ENCODE measurements around the gene GMEB2. TPM values are rescaled to one million over a fixed set of nuclear protein-coding genes. Genes with fewer than 3 reads are reported as not detected.

GMEB2 gene
- total RNA-seq, 2 donors from 2014 or later: 11.5 to 12.3 TPM

DNA sequence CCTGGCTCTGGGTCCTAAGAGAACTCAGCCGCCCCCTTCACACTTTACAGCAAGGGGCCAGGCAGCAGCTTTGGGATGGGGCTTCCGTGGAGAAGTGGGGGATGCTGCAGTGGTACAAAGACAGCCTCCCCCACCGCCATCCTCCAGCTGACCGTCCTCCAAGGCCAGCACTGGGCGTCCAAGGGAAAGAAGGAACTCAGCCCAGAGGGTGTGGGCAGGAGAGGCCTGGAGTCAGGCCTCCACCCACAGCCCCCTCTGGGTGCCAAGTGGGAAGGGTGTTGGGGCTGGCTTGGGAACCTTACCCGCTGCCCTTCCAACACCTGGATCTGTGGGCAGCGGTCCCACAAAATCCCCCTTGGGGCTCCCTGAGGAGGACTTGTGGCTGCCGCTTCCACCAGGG is 13.2 kb upstream of the GMEB2 start:
- Mint-ChIP-seq H3K9me3 (no peaks in the 10 kb centered on the region), H3K4me3 (no peak overlapping the region), H3K36me3 (ENCODE audit: low read depth) (no peaks in the 10 kb centered on the region), H3K4me1 (no peaks in the 10 kb centered on the region), H3K27me3 (ENCODE audit: insufficient read depth) (peaks cover 27% of the 10 kb centered on the region), H3K27ac (no peak overlapping the region)
- 82 to 96% methylated on average over 2 to 8 of the region's 8 CpGs for WGBS, 2 experiments (ENCODE audit: insufficient coverage in 1 of 2, insufficient read length in 1 of 2)
- H3K4me3 ChIP-seq (ENCODE audit: low read length): no peak overlapping the region
- H3K27ac ChIP-seq (ENCODE audit: low read depth, low read length): no peak overlapping the region
- H3K9me3 ChIP-seq (ENCODE audit: control insufficient read depth, low read length): no peaks in the 10 kb centered on the region
- no peaks in the 10 kb centered on the region for H3K36me3 ChIP-seq (ENCODE audit: control insufficient read depth, insufficient read depth, low read length)
- TF ChIP-seq, protein P1, sequence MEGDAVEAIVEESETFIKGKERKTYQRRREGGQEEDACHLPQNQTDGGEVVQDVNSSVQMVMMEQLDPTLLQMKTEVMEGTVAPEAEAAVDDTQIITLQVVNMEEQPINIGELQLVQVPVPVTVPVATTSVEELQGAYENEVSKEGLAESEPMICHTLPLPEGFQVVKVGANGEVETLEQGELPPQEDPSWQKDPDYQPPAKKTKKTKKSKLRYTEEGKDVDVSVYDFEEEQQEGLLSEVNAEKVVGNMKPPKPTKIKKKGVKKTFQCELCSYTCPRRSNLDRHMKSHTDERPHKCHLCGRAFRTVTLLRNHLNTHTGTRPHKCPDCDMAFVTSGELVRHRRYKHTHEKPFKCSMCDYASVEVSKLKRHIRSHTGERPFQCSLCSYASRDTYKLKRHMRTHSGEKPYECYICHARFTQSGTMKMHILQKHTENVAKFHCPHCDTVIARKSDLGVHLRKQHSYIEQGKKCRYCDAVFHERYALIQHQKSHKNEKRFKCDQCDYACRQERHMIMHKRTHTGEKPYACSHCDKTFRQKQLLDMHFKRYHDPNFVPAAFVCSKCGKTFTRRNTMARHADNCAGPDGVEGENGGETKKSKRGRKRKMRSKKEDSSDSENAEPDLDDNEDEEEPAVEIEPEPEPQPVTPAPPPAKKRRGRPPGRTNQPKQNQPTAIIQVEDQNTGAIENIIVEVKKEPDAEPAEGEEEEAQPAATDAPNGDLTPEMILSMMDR (conservative IDR thresholded peaks at IDR 0.05): no peak
- H3K4me1 ChIP-seq (ENCODE audit: control insufficient read depth, insufficient read depth, low read length): no peaks in the 10 kb centered on the region
- H3K27me3 ChIP-seq (ENCODE audit: control insufficient read depth, insufficient read depth, low read length, poor library complexity, severe bottlenecking): no peaks in the 10 kb centered on the region
- no peak overlapping the region for H3K9ac ChIP-seq (ENCODE audit: extremely low read depth, low read length, poor library complexity, severe bottlenecking)
- no peak for DNase-seq

DNA sequence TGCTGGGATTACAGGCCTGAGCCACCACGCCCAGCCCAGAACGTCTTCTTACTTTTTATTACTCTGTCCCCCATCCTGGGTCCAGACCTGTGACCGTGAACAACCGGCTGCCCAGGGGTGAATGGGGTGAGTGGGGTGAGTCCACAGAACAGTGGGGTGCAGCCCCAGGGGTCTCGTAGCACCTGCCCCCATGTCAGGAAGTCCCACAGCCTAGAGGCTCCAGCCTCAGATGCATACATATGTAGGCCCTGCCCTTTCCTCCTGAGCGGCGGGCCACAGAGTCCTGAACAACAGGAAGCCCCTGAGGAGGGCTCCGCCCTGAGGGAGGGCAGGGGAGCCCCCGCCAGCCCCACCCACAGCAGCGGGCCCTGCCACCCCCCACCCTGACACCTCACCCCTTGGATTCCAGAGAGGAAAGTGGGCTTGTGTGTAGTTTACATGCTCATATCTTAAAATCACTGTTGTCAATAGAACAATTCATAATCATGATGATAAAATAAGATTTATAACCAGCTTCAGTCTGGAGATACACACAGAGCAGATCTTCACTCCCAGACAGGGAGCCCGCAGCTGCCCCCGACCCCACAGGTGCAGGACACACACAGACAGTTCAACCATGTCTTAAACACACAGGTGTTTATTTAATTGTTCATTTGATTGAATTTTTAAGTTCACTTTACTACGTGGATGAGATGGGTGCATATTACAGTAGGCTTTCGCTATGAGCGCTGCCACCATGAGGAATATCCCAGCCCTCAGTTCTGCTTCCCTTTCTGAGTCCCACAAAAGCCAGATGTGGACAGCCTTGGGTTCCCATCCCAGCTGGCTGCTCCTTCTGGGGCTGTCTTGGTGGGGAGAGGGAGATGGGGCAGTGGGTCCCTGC is 12.4 kb upstream of the GMEB2 start:
- Histone ChIP-seq H3K36me3 (ENCODE audit: control insufficient read depth, insufficient read depth, low read length) (no peaks in the 10 kb centered on the region), H3K4me3 (ENCODE audit: low read length) (no peak overlapping the region), H3K4me1 (ENCODE audit: control insufficient read depth, insufficient read depth, low read length) (no peaks in the 10 kb centered on the region), H3K9me3 (ENCODE audit: control insufficient read depth, low read length) (no peaks in the 10 kb centered on the region), H3K27me3 (ENCODE audit: control insufficient read depth, insufficient read depth, low read length, poor library complexity, severe bottlenecking) (no peaks in the 10 kb centered on the region), H3K9ac (ENCODE audit: extremely low read depth, low read length, poor library complexity, severe bottlenecking) (no peak overlapping the region), H3K27ac (ENCODE audit: low read depth, low read length) (no peak overlapping the region)
- Mint-ChIP-seq H3K4me3 (no peak overlapping the region), H3K27ac (no peak overlapping the region), H3K36me3 (ENCODE audit: low read depth) (no peaks in the 10 kb centered on the region), H3K27me3 (ENCODE audit: insufficient read depth) (peaks cover 24% of the 10 kb centered on the region), H3K4me1 (no peaks in the 10 kb centered on the region), H3K9me3 (no peaks in the 10 kb centered on the region)
- no peak for DNase-seq
- TF ChIP-seq, protein P1 (conservative IDR thresholded peaks at IDR 0.05): no peak
- WGBS, 2 experiments (ENCODE audit: insufficient coverage in 1 of 2, insufficient read length in 1 of 2): 80% methylated on average over 4 to 13 of the region's 15 CpGs

DNA sequence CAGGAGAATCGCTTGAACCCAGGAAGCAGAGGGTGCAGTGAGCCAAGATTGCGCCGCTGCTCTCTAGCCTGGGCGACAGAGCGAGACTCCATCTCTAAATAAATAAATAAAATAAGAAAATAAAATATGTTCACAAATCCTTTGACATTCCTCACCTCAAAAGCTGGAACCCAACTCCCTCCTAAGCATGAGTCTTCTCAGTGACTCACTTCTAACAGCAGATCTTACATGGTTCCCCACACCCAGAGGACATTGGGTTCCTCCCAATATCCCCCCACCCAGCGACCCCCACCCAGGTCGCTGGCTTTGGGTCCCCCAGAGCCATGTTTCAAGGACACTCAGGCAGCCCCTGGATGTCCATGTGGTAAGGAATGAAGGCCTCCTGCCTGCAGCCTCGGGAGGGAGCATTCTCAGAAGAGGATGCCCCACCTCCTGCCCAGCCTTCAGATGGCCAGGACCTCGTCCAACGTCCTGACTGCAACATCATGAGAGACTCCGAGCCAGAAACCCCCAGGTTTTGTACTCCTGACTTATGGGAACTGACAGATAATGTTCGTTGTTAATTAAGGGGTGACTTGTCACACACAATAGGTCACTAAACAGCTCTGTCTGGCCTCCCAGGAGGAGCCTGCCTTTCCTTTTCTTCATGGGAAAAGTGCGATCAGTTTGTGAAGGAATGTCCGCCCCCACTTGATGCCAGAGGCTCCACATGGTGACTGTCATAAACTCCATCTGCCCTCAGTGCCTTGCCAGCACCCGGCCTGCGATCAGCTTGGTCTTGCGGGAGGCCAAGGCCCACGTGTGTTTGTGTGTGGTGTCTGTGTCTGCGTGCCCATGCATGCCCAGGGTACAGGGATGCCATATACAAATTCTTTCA is 10.1 kb upstream of the GMEB2 start:
- H3K27ac Mint-ChIP-seq: no peak overlapping the region

More for the DNA sequence above, 10.1 kb upstream of the GMEB2 start:
- 82 to 86% methylated on average over 11 to 14 of the region's 19 CpGs for WGBS, 2 experiments (ENCODE audit: insufficient coverage in 1 of 2, insufficient read length in 1 of 2)
- H3K27me3 ChIP-seq (ENCODE audit: control insufficient read depth, insufficient read depth, low read length, poor library complexity, severe bottlenecking): no peaks in the 10 kb centered on the region
- Mint-ChIP-seq H3K36me3 (ENCODE audit: low read depth) (no peaks in the 10 kb centered on the region), H3K9me3 (no peaks in the 10 kb centered on the region), H3K4me3 (no peak overlapping the region), H3K27me3 (ENCODE audit: insufficient read depth) (peaks cover 21% of the 10 kb centered on the region), H3K4me1 (no peaks in the 10 kb centered on the region)
- H3K27ac ChIP-seq (ENCODE audit: low read depth, low read length): no peak overlapping the region
- H3K9me3 ChIP-seq (ENCODE audit: control insufficient read depth, low read length): no peaks in the 10 kb centered on the region
- no peak overlapping the region for H3K4me3 ChIP-seq (ENCODE audit: low read length)
- no peak for DNase-seq
- H3K36me3 ChIP-seq (ENCODE audit: control insufficient read depth, insufficient read depth, low read length): no peaks in the 10 kb centered on the region
- TF ChIP-seq, protein P1 (conservative IDR thresholded peaks at IDR 0.05): no peak
- H3K4me1 ChIP-seq (ENCODE audit: control insufficient read depth, insufficient read depth, low read length): no peaks in the 10 kb centered on the region
- H3K9ac ChIP-seq (ENCODE audit: extremely low read depth, low read length, poor library complexity, severe bottlenecking): no peak overlapping the region
